HG02678 (cell line): ENCODE data around the gene QKI.

Experiments
- ATAC-seq: cut with Tn5 transposase; IDR thresholded peaks from one replicate; pipeline ENCODE4 v1.9.1; 2021; ENCODE audit warnings: mild to moderate bottlenecking, moderate library complexity; ENCODE audit not compliant: unreplicated experiment

The QKI gene

GRCh38 chr6:163527291-163527690 is 112.8 kb downstream of the QKI start:
- no peak for ATAC-seq

GRCh38 chr6:163529605-163530004 is 115.1 kb downstream of the QKI start:
- ATAC-seq, result no peak

GRCh38 chr6:163530406-163530805 is 115.9 kb downstream of the QKI start:
- ATAC-seq, result no peak

DNA sequence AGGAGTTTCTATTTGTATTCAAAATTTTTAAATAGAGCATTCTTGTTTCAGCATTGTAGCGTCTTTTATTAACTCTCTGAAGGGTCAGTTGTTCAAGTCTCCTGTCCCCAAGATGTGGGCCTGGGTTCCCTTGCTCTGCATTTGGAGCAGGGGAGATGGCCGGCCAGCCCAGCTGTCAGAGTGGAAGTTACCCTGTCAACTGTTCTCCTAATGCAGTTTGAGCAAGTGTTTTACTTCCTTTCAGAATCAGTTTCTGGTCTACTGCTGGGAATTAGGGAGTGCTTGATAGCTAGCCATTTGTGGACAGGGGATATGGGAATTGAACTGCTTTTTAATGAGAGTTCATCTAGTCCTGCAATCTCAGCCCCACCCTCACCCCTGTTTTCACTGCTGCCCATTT is 116.6 kb downstream of the QKI start:
- ATAC-seq, result no peak

- no peak for ATAC-seq
These were observed 118.1 kb downstream of the QKI start for GRCh38 chr6:163532526-163533078.

GRCh38 chr6:163533443-163533842 is 118.9 kb downstream of the QKI start:
- ATAC-seq, result no peak

DNA sequence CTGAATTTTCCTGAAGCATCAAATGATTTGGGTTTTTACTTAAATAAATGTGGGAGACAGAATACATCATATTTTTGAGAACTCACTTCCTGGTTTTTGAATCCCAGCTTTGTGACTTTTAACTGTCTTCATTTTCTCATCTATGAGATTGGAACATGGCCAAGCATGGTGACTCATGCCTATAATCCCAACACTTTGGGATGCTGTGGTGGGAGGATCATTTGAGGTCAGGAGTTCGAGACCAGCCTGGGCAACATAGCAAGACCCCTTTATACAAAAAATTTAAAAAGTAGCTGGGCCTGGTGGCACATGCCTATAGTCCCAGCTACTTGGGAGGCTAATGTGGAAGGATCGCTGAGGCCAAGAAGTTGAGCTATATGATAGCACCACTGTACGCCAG is 122.3 kb downstream of the QKI start:
- no peak for ATAC-seq

GRCh38 chr6:163538331-163538730 is 123.8 kb downstream of the QKI start:
- ATAC-seq, result no peak

GRCh38 chr6:163539101-163539762 is 124.7 kb downstream of the QKI start:
- ATAC-seq, result no peak

- no peak for ATAC-seq
These were observed 128.8 kb downstream of the QKI start for GRCh38 chr6:163543321-163543720.

DNA sequence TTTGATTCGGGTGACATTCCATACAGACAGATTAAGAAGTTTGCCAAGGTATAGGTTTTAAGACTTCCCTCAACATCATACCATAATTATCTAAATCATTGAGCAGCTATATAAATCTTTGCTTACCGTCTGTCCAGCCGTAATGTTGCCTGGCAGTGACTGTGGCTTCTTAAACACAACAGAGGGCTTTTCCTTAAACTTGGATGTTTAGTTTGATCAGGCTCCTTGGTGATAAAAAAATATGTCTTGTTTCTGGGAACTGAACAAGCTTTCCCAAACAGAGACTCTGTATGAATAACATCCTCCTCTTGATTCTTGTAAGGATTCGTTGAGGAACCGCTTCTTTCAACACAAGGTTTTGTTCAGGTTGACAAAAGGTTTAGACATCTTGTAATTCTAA is 130.9 kb downstream of the QKI start:
- ATAC-seq, result no peak

DNA sequence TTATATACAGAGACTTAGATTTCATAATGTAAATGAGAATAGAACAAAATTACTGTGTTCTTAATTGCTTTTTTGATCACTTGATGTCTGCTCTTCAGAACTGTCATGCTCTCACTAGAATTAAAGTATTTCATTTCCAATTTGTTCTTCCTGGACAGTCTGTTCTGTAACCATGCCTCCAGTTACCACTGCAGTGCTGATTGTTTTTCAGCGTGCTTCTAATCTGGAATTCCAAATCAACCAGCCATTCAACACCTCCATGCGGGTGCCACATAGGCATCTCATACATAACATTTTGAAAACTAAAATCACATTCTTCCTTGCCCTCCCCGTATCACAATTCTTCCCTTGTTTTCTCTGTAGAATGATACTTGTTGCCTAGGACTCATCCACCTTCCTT is 132.8 kb downstream of the QKI start:
- no peak for ATAC-seq

DNA sequence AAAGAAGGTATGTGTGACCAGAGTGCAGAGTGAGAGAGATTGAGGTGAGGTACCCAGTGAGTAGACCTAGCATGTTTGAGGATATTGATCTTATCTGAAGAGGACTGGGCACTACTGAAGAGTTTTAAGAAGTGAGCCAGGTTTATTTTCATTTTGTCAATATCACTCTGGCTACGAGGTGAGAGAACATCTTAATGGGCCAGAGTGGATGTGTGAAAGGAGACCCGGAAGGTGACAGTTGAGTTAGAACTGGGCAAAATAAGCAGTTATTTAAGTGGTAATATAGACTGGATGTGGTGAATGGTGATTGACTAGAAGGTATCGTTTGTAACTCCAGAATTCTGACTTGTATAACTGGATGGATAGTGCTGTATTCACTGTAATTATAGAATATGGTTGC is 134.1 kb downstream of the QKI start:
- ATAC-seq, result no peak

- no peak for ATAC-seq
These were observed 139.5 kb downstream of the QKI start for GRCh38 chr6:163554032-163554431.

DNA sequence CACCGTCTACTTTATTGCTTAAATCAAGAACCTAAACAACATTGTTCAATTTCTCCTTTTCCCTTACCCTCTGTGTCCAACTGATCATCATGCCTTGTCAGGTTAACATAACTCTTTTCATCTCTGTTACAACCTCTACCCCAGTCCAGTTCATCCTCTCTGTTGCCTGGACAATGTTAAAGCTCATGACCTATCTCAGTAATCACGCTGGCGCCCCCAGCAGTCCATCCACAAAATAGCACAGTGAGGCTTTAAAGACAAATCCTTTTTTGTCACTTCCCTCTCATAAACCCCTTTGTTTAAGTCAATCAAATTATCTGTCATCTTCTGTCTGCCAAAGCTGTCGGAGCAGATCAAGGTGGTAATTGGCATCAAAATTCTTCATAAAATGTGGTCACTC is 140.1 kb downstream of the QKI start:
- ATAC-seq, result peak; percentile 57

DNA sequence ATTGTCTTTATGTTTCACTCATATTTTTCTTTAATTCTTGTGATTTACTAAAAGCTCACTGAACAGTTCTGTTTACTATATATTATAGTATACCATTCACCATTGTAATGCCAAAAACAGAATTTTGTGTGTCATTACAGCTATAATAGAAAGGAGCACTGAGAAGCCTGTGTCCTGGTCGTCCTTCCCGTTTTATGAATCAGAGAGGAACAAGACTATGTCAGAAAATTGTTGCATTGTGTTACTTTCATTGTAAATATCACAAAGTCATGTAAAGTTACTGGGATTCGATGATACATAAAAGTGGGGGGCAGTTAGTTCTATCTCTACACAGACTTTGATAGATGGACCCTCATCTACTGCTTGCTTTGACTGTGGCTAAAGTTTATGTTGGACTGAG is 145.1 kb downstream of the QKI start:
- ATAC-seq, result no peak

- no peak for ATAC-seq
These were observed 148.8 kb downstream of the QKI start for GRCh38 chr6:163563318-163563717.

GRCh38 chr6:163564534-163564933 is 150.0 kb downstream of the QKI start:
- ATAC-seq, result no peak

DNA sequence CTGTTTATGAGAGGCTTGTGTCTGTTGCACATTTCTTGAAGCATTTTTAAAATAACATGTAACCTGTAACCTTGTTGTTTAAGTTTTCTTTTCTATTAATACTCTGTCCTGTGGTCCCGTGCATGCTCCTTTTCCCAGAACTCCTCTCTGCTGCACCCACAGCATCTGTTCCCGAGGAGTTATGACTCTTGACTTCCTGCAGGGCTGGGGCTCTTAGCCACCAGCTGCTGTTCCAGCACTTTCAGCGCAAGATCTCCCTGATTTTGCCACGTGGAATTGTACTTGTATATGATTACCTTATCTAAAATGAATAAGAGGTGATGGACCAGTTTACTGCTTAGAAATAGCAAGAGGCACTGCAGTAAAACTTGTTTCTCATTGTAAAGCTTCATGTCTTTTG is 150.6 kb downstream of the QKI start:
- ATAC-seq, result no peak

DNA sequence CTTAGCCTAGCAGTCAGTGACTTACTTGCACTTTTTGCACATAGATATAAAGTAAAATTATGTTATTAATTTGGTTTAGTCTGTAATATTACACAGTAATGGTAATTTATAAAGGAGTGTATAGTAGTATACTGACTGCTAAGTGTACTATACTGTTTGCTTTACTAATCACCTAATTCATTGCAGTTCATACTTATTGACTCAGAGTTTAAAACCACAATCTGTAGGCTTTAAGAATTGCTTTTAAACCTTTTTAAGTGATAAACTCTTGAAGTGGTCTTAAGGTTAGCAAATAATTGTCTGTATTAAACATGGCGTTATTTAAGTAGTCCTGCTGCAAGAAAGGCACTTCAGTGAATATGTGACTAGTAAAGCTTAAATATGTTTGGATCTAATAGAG is 151.5 kb downstream of the QKI start:
- no peak for ATAC-seq

DNA sequence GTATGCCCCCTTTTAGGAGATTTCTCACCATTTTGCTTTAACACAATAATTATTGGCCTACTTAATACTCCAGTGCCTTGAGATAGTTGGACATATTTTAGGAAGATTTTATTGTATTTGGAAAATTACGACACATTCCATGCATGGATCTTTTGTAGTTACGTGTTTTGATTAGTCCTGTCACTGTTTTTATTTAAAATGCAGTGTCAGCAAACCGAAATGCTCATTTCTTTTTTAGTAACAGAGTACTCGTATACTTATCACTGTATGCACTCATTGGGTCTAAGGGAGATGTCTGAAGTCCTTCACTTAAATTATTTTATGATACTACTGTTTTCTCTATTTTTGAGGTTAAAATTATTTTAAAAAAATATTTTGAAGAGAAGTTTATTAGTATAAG is 153.8 kb downstream of the QKI start:
- no peak for ATAC-seq

DNA sequence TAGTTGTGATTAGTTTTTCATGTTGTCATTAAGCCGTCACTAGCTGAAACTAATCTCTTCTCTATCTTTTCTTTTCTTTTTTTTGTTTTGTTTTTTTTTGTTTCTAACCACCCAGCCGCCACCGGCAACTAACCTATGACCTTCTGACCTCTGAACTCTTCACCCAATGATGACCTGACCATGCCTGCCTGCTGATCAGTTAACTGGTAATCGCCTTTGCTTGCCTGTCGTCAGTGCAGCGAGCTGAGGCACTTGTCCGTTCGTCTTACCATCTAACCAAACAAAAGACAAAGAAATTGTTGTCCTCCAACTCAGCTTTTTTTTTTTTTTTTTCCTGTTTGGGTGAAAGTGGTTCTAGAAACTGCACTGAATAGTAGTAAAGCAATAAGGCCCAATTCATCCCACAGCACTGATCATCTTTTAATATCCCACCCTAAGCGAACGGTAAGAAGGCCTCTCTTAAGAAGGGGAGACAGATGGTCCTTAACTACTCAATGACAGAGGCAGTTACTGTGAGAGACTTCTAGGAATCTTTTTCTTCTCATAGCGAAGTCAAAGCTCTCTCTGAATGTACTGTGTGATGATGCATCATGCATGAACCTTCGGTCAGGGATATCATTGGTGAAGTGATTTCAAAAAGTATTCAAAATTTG is 156.2 kb downstream of the QKI start:
- no peak for ATAC-seq

DNA sequence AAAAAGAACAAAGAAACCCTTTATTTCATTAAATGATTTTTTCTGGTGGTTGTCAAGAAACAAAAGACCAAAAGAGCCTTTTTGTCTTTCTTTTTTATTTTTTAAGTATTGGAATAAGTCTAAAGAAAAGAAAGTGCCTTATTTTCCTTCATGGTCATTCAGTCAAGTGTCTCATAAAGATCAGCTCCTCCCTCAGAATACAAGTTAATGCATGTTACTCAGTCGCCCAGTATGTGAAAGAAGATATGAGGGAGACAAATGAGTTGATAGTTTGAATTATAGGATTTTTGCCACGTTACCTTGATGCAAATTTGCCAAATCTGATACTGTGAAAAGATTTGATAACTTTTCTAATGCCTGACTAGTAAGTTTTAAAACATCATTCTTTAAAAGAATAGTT is 157.2 kb downstream of the QKI start:
- no peak for ATAC-seq
